GM19468 (cell line): ENCODE measurements around the gene CYFIP2.

Source experiments
- ATAC-seq: cut with Tn5 transposase; IDR thresholded peaks from one replicate; pipeline ENCODE4 v1.9.1; 2021; ENCODE audit warnings: mild to moderate bottlenecking, moderate library complexity, moderate number of reproducible peaks; ENCODE audit not compliant: unreplicated experiment; ENCODE audit errors: extremely low read depth

CYFIP2 gene

GRCh38 chr5:157253547-157253946, 12.4 kb upstream of the CYFIP2 start:
- ATAC-seq = peak; percentile 11

- no peak for ATAC-seq
Measured at GRCh38 chr5:157258450-157258849, 7.5 kb upstream of the CYFIP2 start.

- no peak for ATAC-seq
Measured at GRCh38 chr5:157259699-157260098, 6.2 kb upstream of the CYFIP2 start.

- no peak for ATAC-seq
Measured at GRCh38 chr5:157263496-157264090, 2.3 kb upstream of the CYFIP2 start.

GRCh38 chr5:157266286-157267007, 524 bp downstream of the CYFIP2 start:
- ATAC-seq = peak; percentile 38

- ATAC-seq = no peak
Measured at GRCh38 chr5:157267025-157267424, 1.1 kb downstream of the CYFIP2 start.

GRCh38 chr5:157267761-157268480, 2.0 kb downstream of the CYFIP2 start:
- no peak for ATAC-seq

- no peak for ATAC-seq
Measured at GRCh38 chr5:157269165-157269671, 3.3 kb downstream of the CYFIP2 start.

GRCh38 chr5:157269761-157270272, 3.9 kb downstream of the CYFIP2 start:
- ATAC-seq = no peak

- no peak for ATAC-seq
Measured at GRCh38 chr5:157270771-157271170, 4.8 kb downstream of the CYFIP2 start.

- peak; percentile 81 for ATAC-seq
Measured at GRCh38 chr5:157271740-157272271, 5.9 kb downstream of the CYFIP2 start.

- ATAC-seq = peak; percentile 20
Measured at GRCh38 chr5:157273131-157273556, 7.2 kb downstream of the CYFIP2 start.

- no peak for ATAC-seq
Measured at GRCh38 chr5:157275403-157275802, 9.5 kb downstream of the CYFIP2 start.

- ATAC-seq = no peak
Measured at GRCh38 chr5:157278319-157279037, 12.6 kb downstream of the CYFIP2 start.

GRCh38 chr5:157279605-157280239, 13.8 kb downstream of the CYFIP2 start:
- no peak for ATAC-seq

GRCh38 chr5:157280927-157281326, 15.0 kb downstream of the CYFIP2 start:
- ATAC-seq = no peak

- ATAC-seq = no peak
Measured at GRCh38 chr5:157282150-157282549, 16.2 kb downstream of the CYFIP2 start.

GRCh38 chr5:157283434-157283833, 17.5 kb downstream of the CYFIP2 start:
- peak; percentile 100 for ATAC-seq

GRCh38 chr5:157284458-157285212, 18.7 kb downstream of the CYFIP2 start:
- ATAC-seq = no peak
